CD4-positive, alpha-beta memory T cell (primary cell): ENCODE data around the gene SLC36A4. TPM values are rescaled to one million over a fixed set of nuclear protein-coding genes. Genes with fewer than 3 reads are reported as not detected.
A peak's percentile ranks its signal among the peaks of the same experiment; 100 is the strongest.

Source experiments
- CTCF ChIA-PET: fragments of 350-600 bp; sonication (Branson Sonifier 250); formaldehyde crosslinking; loops from one replicate; lab custom pipeline; 2021; ENCODE audit warnings: inconsistent platforms; ENCODE audit not compliant: partially characterized antibody; lab: Charles Lee
- POLR2A ChIA-PET: fragments of 350-600 bp; sonication (Branson Sonifier 250); formaldehyde crosslinking; loops from one replicate; lab custom pipeline; 2021; ENCODE audit not compliant: partially characterized antibody; lab: Charles Lee
- DNase-seq, 5 donors: peaks; one replicate each; pipeline versions ENCODE4 v3.0.0 to v3.0.0-alpha.2; 2020 to 2022; ENCODE audit warnings: mixed read lengths in 1 of 5
- H3K27ac ChIP-seq: one replicate; pipeline ENCODE4 v1.7.0; 2013; ENCODE audit warnings: low read depth, low read length
- H3K27me3 ChIP-seq: 2 replicates; pipeline ENCODE4 v1.7.0; 2013; ENCODE audit warnings: mild to moderate bottlenecking, low read length, moderate library complexity; ENCODE audit not compliant: insufficient read depth
- H3K36me3 ChIP-seq: 2 replicates; pipeline ENCODE4 v1.7.0; 2013; ENCODE audit warnings: mild to moderate bottlenecking, low read length, moderate library complexity; ENCODE audit not compliant: insufficient read depth
- H3K4me1 ChIP-seq: 2 replicates; pipeline ENCODE4 v1.7.0; 2013; ENCODE audit warnings: mild to moderate bottlenecking, low read length, moderate library complexity; ENCODE audit not compliant: insufficient read depth
- H3K4me3 ChIP-seq, 2 donors: one replicate each; pipeline ENCODE4 v1.7.0; 2013; ENCODE audit warnings: low read length in 2 of 2, mild to moderate bottlenecking in 1 of 2
- H3K9me3 ChIP-seq, 2 donors: one replicate each; pipeline ENCODE4 v1.7.0; 2013; ENCODE audit warnings: low read length in 2 of 2, control low read depth in 1 of 2; ENCODE audit not compliant: control insufficient read depth in 1 of 2
- H3K27ac Mint-ChIP-seq, 7 donors: one replicate each; pipeline ENCODE4 v1.8.0; 2020 to 2021; ENCODE audit warnings: mixed read lengths in 7 of 7, mild to moderate bottlenecking in 6 of 7, inconsistent platforms in 3 of 7, moderate library complexity in 3 of 7
- H3K27me3 Mint-ChIP-seq, 2 donors: one replicate each; pipeline ENCODE4 v1.8.0; 2020 to 2021; ENCODE audit warnings: mixed read lengths in 2 of 2
- H3K36me3 Mint-ChIP-seq, 2 donors: one replicate each; pipeline ENCODE4 v1.8.0; 2020 to 2021; ENCODE audit warnings: mixed read lengths in 2 of 2, inconsistent platforms in 1 of 2, mild to moderate bottlenecking in 1 of 2
- H3K4me1 Mint-ChIP-seq, 4 donors: one replicate each; pipeline ENCODE4 v1.8.0; 2020 to 2021; ENCODE audit warnings: mixed read lengths in 4 of 4, mild to moderate bottlenecking in 1 of 4
- H3K4me3 Mint-ChIP-seq, 8 donors: one replicate each; pipeline ENCODE4 v1.8.0; 2020 to 2021; ENCODE audit warnings: mixed read lengths in 8 of 8, mild to moderate bottlenecking in 7 of 8, moderate library complexity in 6 of 8, inconsistent platforms in 3 of 8
- H3K9me3 Mint-ChIP-seq, 8 donors: one replicate each; pipeline ENCODE4 v1.8.0; 2020 to 2021; ENCODE audit warnings: mixed read lengths in 8 of 8, mild to moderate bottlenecking in 5 of 8, inconsistent platforms in 3 of 8, moderate library complexity in 1 of 8
- intact Hi-C: fragments of 100-400 bp; cut with micrococcal nuclease; formaldehyde crosslinking; loops from one replicate; pipeline ENCODE4 v1.15.1; 2023
- polyA plus RNA-seq, 2 donors: library from polyadenylated mRNA; unstranded; fragments of 300-500 nt; fragmentation: Illumina TruSeq; gene quantifications; one replicate each; pipeline ENCODE4 v1.2.3, GENCODE V29; 2021
- total RNA-seq, 2 experiments: library from RNA; stranded (reverse); gene quantifications; one replicate each; pipeline ENCODE4 v1.2.3, GENCODE V29; 2021

SLC36A4 gene
- total and polyA plus RNA-seq, 4 experiments from 2014 or later: 15.4 to 33.5 (median 22.4) TPM

DNA sequence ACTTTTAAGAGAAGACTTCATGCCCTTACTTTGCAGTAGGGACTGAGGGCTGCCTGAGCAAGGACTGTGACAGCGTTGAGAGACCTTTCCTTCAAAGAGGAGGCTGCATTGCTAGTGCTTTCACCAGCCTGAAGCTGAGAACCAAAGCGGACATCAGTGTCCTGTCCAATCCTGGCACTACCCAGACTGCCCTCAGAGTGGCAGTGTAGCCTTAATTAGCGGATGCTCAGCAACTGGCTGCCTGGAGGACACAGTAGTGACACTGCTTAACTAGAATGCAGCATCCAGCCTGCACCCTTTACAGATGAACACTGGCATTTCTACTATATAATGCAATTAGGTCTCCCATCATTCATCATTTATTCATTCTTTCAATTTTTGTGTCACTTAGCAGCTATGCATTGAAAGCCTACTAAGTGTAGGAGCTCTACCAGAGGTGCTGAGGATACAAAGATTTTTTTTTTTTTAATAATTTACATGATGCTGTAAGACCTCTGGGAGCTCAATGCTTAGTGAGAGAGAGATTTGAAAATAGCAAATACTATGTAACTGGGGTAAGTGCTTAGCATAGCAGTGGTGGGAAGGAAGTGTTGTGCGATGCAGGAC lies 36.9 kb upstream of the SLC36A4 start:
- POLR2A ChIA-PET: interaction anchor here (0.8 kb wide), 1 partner anchor 308 kb away, joined by 4 read pairs; no protein-coding TSS in a partner anchor
- H3K4me3 ChIP-seq: no peak overlapping the region
- Mint-ChIP-seq H3K27me3 (peaks cover 9 to 10% of the 10 kb centered on the region in 2 donors), H3K4me1 (no peaks in the 10 kb centered on the region), H3K9me3 (no peaks in the 10 kb centered on the region), H3K4me3 (no peak overlapping the region), H3K27ac (no peak overlapping the region), H3K36me3 (no peaks in the 10 kb centered on the region)
- no peaks in the 10 kb centered on the region for H3K27me3 ChIP-seq
- DNase-seq: peak; percentile 53 to 63 (median 59)
- no peaks in the 10 kb centered on the region for H3K9me3 ChIP-seq
- H3K4me1 ChIP-seq: no peaks in the 10 kb centered on the region
- no peaks in the 10 kb centered on the region for H3K36me3 ChIP-seq
- CTCF ChIA-PET: interaction anchor here (0.8 to 3.8 kb wide), 19 partner anchors 9 to 1271 kb away, joined by 3 to 79 read pairs (median 5); partner anchors contain the start of gene SLC36A4
- no peak overlapping the region for H3K27ac ChIP-seq
- intact Hi-C loops: loop anchor here (1.0 to 10.0 kb wide), 3 partner anchors 309 to 550 kb away; partner anchors contain the start of genes MED17 and SMCO4

DNA sequence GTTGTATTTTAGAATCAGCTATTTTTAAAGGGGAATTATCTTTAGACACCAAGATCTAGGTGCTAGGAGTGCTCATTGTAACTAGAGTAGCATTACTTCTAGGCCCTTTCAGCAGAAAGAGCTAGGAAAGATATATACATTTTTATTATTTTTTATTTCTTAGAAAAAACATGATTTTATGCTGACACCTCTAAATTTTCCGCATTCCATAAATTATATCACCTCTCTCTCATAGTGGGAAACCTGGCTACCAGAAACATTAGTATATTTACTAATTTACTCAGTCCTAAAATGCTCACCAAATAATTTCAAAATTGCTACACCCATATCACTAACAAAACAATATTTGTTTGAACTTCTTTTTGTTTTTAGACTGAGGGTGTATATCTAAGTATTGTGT lies 32.1 kb upstream of the SLC36A4 start:
- Histone ChIP-seq H3K4me3 (no peak overlapping the region), H3K36me3 (no peaks in the 10 kb centered on the region), H3K4me1 (no peaks in the 10 kb centered on the region), H3K27me3 (no peaks in the 10 kb centered on the region), H3K27ac (no peak overlapping the region), H3K9me3 (no peaks in the 10 kb centered on the region)
- Mint-ChIP-seq H3K4me1 (no peaks in the 10 kb centered on the region), H3K4me3 (no peak overlapping the region), H3K27me3 (peaks cover 0 to 2% of the 10 kb centered on the region in 2 donors), H3K9me3 (no peaks in the 10 kb centered on the region), H3K36me3 (no peaks in the 10 kb centered on the region), H3K27ac (no peak overlapping the region)
- CTCF ChIA-PET: interaction anchor here (0.7 to 1.1 kb wide), 3 partner anchors 8 to 502 kb away, joined by 3 read pairs; no protein-coding TSS in a partner anchor
- POLR2A ChIA-PET: no interaction called here
- DNase-seq: no peak
- intact Hi-C loops: loop anchor here (10.0 kb wide), 1 partner anchor 555 kb away; the partner anchor contains the start of gene MED17

DNA sequence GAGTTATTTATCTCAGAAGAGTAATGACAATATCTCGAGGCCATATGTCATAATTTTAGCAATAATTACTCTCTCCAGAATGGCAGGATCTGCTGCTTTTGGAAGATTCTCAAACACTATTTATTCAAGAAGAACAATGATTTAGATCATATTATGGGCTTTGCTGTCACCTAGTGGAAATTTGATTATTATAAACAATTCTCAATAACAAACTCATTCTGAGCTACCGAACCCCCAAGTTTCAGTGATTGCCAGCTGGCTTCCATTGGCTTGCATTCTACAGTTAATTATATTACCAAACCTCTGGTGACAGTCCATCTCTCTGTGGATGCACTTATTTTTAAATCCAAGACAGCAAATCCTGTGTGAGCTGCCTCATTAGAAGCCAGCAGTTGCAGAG lies 27.9 kb upstream of the SLC36A4 start:
- Mint-ChIP-seq H3K27me3 (peaks cover 0 to 3% of the 10 kb centered on the region in 2 donors), H3K4me1 (no peaks in the 10 kb centered on the region), H3K36me3 (no peaks in the 10 kb centered on the region), H3K27ac (no peak overlapping the region), H3K4me3 (no peak overlapping the region), H3K9me3 (no peaks in the 10 kb centered on the region)
- Histone ChIP-seq H3K27me3 (no peaks in the 10 kb centered on the region), H3K4me3 (no peak overlapping the region), H3K9me3 (no peaks in the 10 kb centered on the region), H3K36me3 (no peaks in the 10 kb centered on the region), H3K27ac (no peak overlapping the region), H3K4me1 (no peaks in the 10 kb centered on the region)
- peak in 4 of 5 donors; percentile 14 to 23 (median 14) for DNase-seq
- POLR2A ChIA-PET: no interaction called here
- intact Hi-C loops: no loop called here
- CTCF ChIA-PET: interaction anchor here (1.0 to 4.0 kb wide), 7 partner anchors 9 to 428 kb away, joined by 3 to 26 read pairs (median 5); no protein-coding TSS in a partner anchor

DNA sequence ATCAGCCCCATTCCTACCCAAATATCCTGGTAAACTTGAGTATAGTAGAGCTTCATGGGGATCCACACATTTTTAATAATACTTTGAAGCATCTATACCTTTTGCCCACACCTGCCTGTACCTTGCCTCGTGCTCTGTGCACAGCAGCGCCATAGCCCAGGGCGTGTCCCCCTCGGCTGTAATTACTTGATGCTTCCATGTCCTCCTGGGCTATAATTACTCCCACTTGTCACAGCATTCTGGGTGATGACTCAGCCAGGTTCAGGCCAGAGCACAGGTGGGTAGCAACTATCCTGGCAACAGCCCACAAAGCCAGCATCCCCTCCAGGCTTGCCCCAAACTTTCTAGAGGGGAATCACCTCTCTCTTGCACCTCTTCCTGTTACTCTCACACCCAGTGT lies 23.7 kb upstream of the SLC36A4 start:
- POLR2A ChIA-PET: no interaction called here
- CTCF ChIA-PET: interaction anchor here (1.1 kb wide), 1 partner anchor 13 kb away, joined by 4 read pairs; no protein-coding TSS in a partner anchor
- intact Hi-C loops: no loop called here
- H3K27ac ChIP-seq: no peak overlapping the region
- no peak overlapping the region for H3K4me3 ChIP-seq
- H3K9me3 ChIP-seq: no peaks in the 10 kb centered on the region
- no peak for DNase-seq
- Mint-ChIP-seq H3K9me3 (no peaks in the 10 kb centered on the region), H3K4me1 (no peaks in the 10 kb centered on the region), H3K4me3 (no peak overlapping the region), H3K27me3 (peaks cover 0 to 11% of the 10 kb centered on the region in 2 donors), H3K36me3 (no peaks in the 10 kb centered on the region), H3K27ac (no peak overlapping the region)
- no peaks in the 10 kb centered on the region for H3K4me1 ChIP-seq
- no peaks in the 10 kb centered on the region for H3K27me3 ChIP-seq
- H3K36me3 ChIP-seq: no peaks in the 10 kb centered on the region

DNA sequence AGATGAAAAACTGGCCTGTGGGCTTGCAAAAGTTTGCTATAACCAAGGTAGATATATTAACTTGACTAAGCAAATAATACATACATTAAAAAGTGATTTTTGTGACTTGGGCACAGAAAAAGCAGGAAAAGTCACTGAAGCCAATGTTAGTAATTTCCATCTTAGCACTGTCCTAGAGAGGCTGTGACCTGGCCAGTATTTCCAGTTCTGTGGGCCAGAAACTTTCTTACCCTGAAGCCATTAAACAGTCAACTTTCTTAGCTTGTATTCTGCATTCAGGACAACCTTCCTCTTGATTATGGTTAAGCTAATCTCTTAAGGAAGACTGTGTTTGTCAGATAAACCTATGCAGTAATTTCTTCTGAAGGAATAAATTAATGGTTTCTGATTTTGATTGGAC lies 22.3 kb upstream of the SLC36A4 start:
- Mint-ChIP-seq H3K4me3 (no peak overlapping the region), H3K27me3 (peaks cover 1 to 11% of the 10 kb centered on the region in 2 donors), H3K9me3 (no peaks in the 10 kb centered on the region), H3K36me3 (no peaks in the 10 kb centered on the region), H3K4me1 (no peaks in the 10 kb centered on the region), H3K27ac (no peak overlapping the region)
- Histone ChIP-seq H3K4me1 (no peaks in the 10 kb centered on the region), H3K36me3 (no peaks in the 10 kb centered on the region), H3K27ac (no peak overlapping the region), H3K4me3 (no peak overlapping the region), H3K9me3 (no peaks in the 10 kb centered on the region), H3K27me3 (peaks cover 3% of the 10 kb centered on the region)
- POLR2A ChIA-PET: no interaction called here
- CTCF ChIA-PET: no interaction called here
- intact Hi-C loops: no loop called here
- DNase-seq: no peak

DNA sequence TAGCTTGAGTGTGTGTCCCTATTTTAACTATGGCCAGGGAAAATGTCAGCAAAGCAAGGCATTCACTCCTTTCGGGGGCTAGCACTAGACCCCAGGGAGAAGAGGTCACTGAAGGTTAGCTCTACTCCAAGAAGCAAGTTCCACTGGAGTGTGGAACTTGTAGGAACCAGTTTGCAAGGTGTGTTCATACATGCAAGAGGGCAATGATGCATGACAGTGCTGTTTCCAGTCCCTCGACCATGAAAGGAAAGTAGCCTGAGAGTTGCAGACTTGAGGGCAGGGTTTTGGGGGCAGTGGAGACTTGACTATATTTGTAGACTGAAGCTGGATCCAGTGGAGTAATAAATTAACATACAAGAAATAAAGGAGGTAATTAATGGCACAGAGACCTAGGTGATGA lies 21.6 kb upstream of the SLC36A4 start:
- Histone ChIP-seq H3K9me3 (no peaks in the 10 kb centered on the region), H3K27me3 (peaks cover 3% of the 10 kb centered on the region), H3K4me3 (no peak overlapping the region), H3K36me3 (no peaks in the 10 kb centered on the region), H3K27ac (no peak overlapping the region), H3K4me1 (no peaks in the 10 kb centered on the region)
- DNase-seq: no peak
- ChIA-PET CTCF (no interaction called here), POLR2A (no interaction called here)
- no peaks in the 10 kb centered on the region for H3K9me3 Mint-ChIP-seq
- no peaks in the 10 kb centered on the region for H3K36me3 Mint-ChIP-seq
- peaks cover 1 to 11% of the 10 kb centered on the region in 2 donors for H3K27me3 Mint-ChIP-seq
- H3K4me1 Mint-ChIP-seq: no peaks in the 10 kb centered on the region
- intact Hi-C loops: no loop called here
- H3K27ac Mint-ChIP-seq: no peak overlapping the region
- no peak overlapping the region for H3K4me3 Mint-ChIP-seq

DNA sequence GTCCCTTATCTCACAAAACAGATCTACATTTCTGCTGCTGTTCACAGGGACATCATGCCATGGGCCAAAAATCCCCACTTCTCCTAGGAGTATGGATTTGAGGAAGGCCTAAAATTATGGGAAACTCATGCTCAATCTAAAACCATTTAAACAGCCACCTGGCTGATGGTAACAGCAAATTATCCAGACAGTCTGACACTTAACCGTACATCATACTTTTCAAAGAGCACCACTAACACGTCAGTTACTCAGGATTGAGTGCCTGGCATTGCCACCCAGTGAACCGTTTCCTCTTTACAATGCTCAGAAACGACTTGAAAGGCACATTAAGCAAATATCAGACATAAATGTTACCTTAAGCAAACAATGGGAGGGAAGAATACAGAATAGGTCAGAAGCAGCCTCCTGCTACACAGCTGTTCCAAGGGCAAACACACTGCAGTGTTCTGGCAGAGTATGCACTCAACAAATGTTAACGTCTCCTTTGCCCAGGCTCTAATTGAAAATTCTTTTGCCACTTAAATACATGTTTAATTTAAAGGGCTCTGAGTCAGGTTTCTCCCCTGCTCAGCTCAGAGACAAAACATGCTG lies 18.8 kb upstream of the SLC36A4 start:
- Mint-ChIP-seq H3K36me3 (no peaks in the 10 kb centered on the region), H3K27ac (no peak overlapping the region), H3K9me3 (no peaks in the 10 kb centered on the region), H3K4me3 (no peak overlapping the region), H3K4me1 (no peaks in the 10 kb centered on the region), H3K27me3 (peaks cover 1 to 8% of the 10 kb centered on the region in 2 donors)
- intact Hi-C loops: no loop called here
- no peak for DNase-seq
- ChIA-PET CTCF (no interaction called here), POLR2A (no interaction called here)
- Histone ChIP-seq H3K27ac (no peak overlapping the region), H3K27me3 (peaks cover 3% of the 10 kb centered on the region), H3K4me1 (no peaks in the 10 kb centered on the region), H3K4me3 (no peak overlapping the region), H3K9me3 (no peaks in the 10 kb centered on the region), H3K36me3 (no peaks in the 10 kb centered on the region)
